Renal cortex interstitium (tissue), 11 donors: ENCODE measurements around the gene TPPP. TPM values are rescaled to one million over a fixed set of nuclear protein-coding genes. Genes with fewer than 3 reads are reported as not detected.
"Not testable (repeated sequence)": the region's sequence is repeated elsewhere in the genome, so short reads cannot be mapped to it uniquely, and the experiment has no call there.

ENCODE experiments used
- DNase-seq, 11 donors: peaks; one replicate each; pipeline ENCODE4 v3.0.0-alpha.2; 2013; ENCODE audit warnings: low read depth in 9 of 11, low spot score in 4 of 11; ENCODE audit errors: extremely low read depth in 1 of 11
- polyA plus RNA-seq, 3 donors: library from polyadenylated mRNA; unstranded; fragments of 120-200 nt; gene quantifications; one replicate each; pipeline ENCODE4 v1.2.1, GENCODE V29; 2013; ENCODE audit not compliant: insufficient read length in 3 of 3

The TPPP gene
- polyA plus RNA-seq, 3 donors, result 3.5 to 8.4 (median 3.9) TPM

DNA sequence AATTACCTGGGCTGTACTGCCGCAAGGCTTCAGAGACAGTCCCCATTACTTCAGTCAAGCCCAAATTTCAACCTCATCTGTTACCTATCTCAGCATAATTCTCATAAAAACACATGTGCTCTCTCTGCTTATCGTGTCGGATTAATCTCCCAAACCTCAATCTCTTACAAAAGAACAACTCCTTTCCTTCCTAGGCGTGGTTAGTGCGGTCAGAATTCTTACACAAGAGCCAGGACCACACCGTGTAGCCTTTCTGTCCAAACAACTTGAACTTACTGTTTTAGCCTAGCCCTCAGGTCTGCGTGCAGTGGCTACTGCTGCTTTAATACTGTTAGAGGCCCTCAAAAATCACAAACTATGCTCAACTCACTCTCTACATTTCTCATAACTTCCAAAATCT is 13.0 kb upstream of the TPPP start:
- DNase-seq, result not testable (repeated sequence)

GRCh38 chr5:696753-697702 is 3.9 kb upstream of the TPPP start:
- DNase-seq, result not testable (repeated sequence)

DNA sequence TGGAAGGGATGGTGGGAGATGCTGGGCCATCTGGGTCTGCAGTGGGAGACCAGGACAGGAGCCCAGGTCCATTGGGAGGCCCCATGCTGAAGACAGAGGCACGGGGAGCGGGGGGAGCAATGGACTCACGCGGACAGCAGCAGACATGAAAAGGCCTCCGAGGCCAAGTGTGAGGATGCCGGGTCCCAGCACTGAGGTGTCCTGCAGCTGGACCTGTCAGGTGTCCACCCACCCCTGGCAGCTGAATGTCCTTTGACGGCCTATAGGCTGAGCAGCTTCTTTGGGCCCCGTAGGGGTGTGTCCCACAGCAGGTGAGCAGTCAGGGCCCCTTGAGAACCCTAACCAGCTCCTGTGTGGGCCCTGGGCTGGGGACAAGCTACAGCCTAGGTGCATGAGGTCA is 3.0 kb upstream of the TPPP start:
- DNase-seq, result not testable (repeated sequence)

DNA sequence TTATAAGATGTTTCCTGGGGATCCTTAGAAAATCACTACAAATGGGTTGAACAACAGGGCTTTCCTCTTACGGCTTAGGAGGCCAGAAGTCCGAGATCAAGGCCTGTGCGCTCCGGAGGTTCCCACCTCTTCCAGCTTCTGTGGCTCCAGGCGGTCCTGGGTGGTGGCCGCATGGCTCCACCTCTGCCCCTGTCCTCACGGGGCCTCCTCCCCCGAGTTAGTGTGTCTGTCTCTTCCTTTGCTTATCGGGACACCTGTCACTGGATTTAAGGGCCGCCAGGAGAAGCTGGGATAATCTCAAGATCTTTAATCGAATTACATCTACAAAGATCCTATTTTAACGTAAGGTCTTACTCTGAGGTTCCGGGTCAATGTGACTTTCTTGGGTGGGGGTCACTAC is 2.3 kb upstream of the TPPP start:
- not testable (repeated sequence) for DNase-seq

- DNase-seq, result not testable (repeated sequence)
These were observed 885 bp upstream of the TPPP start for GRCh38 chr5:694042-694431.

DNA sequence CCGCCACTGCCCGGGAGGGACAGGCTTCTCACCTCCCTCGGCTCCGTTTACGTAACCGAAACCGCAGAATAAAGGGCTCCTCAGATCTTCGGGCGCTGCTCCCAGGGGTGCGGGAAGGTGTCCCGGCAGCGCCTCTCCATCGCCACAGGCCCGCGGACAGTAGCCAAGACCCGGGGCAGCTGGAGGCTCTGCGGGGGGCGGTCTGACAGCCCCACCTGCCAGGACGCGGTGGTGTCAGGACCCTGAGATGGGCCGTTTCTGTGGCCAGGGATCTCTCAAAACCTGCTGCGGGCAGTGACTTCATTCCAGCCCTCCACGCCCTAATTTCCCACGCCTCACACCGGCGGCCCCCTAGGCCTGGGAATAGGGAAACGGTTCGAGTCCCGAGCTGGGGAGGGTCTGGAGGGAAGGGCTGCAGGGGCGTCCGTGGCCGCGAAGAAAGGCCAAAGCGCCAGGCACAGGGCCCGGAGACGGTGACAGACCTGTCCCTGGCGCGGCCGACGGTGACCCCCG is 567 bp downstream of the TPPP start:
- not testable (repeated sequence) for DNase-seq

GRCh38 chr5:691817-692528 is 1.2 kb downstream of the TPPP start:
- DNase-seq, result no peak

DNA sequence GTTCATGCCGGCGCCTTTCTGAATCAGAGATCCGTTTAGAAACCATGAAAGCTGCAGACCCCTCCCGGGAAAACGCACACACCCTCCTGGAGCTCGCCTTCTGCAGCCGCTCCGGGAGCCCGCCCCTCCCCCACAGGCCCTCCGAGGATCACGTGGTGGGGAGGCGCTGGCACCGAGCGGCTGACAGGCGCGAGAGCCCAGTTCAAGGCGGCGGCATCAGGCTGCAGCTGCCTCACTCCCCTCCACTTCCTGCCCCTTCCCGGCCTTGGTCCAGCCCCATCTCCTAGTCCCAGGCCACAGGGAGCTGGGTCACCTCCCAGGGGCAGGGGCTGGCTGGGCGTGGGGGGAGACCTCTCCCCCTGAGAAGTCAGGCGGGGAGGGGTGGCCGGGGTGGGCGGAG is 2.1 kb downstream of the TPPP start:
- DNase-seq, result not testable (repeated sequence)

DNA sequence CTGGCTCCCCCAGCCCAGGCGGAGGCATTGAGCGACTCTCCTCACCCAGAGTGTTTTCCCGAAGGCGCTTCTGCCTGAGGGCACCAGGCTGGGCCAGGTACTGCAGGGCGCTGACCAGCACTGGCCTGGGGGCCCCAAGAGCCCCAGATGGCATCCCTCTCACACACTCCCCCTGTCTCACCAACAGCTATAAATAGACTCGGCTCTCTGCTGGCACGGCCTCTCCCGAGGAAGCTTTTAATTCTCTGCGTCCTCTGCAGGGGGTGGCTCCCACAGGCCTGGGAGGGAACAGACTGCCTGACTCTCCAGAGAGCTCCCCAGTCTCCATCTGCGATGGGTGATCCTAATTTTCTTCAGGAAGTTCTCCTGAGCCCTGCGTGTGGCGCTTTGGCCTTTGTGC is 2.9 kb downstream of the TPPP start:
- DNase-seq, result not testable (repeated sequence)

GRCh38 chr5:688348-689010 is 4.7 kb downstream of the TPPP start:
- DNase-seq, result not testable (repeated sequence)

DNA sequence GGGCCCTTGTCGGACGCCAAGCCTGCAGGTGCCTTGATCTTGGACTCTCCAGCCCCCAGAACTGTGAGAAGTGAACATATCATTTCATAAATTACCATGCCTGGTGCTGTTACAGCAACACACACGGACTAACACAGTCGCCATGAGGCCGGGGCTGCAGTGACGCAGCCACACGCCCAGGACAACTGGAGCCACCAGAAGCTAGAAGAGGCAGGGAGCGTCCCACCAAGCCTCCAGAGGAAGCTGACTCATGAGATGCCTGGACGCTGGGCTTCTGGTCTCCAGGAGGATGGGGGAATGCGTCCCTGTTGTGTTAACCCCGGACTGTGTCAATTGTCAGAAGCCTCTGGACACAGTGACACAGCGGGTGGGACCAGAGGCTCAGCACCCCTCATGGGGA is 6.2 kb downstream of the TPPP start:
- DNase-seq, result not testable (repeated sequence)

DNA sequence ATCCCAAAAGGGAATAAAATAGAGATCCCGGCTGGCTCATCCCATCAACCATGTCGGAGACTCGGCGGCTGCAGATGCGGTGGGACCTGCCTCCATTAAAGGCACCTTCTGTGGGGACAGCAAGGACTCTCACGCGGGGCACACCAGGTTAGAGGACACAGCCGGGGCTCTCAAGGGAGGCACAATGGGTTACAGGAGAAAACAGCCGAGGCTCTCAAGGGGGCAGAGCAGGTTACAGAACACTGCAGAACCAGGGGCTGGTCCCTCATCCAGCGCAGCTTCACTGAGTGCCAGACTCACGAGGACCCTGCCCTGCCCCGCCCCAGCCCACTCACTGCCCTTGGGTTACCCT is 7.0 kb downstream of the TPPP start:
- DNase-seq, result not testable (repeated sequence)

DNA sequence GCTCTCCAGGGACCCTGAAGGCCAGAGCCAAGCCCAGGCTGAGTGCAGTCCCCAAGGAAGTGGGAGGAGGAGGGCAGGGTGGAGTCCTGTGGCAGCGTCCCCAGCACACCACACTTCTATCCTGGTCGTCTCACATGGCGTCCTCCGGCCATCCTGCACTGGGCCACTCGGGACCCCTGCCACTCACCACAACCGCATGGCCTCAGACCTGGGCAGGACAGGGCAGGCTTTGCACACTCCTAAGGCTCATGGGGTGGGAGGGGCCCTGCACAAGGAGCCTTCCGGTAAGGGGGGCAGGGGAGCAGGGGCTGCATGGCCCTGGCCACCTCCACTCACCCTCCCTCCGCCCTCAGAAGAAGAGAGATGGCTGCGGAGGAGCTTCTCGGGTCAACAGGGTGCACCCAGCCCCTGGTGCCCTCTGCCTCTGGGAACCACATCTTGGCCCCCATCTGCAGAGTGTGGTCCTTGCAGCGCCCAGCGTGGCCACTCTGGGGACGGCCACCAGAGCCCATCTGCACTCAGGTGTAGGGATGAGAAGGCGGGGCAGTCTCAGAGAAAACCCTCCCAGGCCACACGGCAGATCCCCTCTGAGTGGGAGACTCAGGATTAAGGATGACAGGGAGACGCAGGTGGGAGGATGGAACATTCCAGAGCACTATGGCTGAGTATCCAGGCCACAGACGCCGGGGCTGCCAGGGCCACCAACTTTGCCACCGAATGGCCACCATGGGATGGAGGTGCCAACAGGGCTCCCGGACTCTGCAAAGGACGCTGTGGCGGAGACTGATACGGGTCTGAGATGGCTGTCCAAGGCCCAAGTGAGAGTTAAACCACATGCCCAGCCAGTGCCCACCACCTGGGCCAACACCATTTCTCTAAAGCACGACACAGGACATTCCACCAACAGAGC is 7.6 kb downstream of the TPPP start:
- no peak for DNase-seq

- DNase-seq, result no peak
These were observed 8.4 kb downstream of the TPPP start for GRCh38 chr5:684751-685216.

DNA sequence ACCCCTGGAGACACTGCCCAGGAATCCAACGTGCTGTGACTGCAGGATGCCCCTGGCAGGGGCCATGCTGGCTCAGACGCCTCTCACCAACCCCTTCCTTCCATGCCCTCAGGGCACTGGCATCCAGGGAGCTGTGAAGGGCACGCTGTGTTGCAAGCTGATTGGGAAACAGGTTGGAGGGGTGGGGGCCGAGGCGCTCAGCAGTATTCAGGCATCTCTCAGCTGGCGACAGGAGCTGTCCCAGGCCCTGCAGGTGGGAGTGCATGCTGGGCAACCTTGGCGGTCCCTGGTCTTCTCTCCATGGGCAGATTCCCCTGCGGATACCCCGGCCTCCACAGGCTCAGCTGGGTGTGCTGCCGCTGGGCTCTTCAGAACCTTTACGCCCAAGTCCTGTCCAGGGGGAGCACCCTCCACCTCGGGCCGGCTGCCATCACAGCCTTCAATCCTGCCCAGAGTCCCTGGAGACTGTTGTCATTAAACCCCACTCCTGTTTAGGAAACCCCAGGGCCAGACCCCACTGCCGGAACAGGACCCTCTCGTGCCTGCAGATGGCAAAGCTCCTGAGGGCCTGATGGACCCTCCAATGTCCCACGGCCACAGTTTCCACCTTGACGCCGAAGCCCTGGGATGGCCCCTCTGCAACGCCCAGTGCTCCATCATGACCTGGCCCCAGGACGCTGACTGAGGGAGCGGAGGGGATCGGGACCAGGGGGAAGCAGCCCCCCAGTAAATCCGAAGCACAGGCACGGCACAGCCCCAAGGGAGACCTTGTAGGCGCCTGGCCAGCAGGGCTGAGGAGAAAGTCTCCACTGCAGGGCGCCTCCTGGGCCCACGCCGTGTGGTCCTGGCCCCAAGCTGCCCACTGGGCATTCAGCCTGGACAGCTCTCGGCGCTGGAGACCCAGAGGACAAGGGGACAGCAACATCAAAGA is 9.3 kb downstream of the TPPP start:
- no peak for DNase-seq

GRCh38 chr5:682651-683358 is 10.3 kb downstream of the TPPP start:
- DNase-seq, result not testable (repeated sequence)

GRCh38 chr5:682216-682615 is 10.9 kb downstream of the TPPP start:
- DNase-seq, result not testable (repeated sequence)
